ENCODE measurements around the gene ARL13B. TPM values are rescaled to one million over a fixed set of nuclear protein-coding genes. Genes with fewer than 3 reads are reported as not detected.

Gene ARL13B
- polyA plus RNA-seq, 1 experiment: 4.6 TPM

- H3K27me3 ChIP-seq (ENCODE audit: control insufficient read depth, insufficient read depth, low read length): no peaks in the 10 kb centered on the region
- no peaks in the 10 kb centered on the region for H3K36me3 ChIP-seq (ENCODE audit: control insufficient read depth, insufficient read depth, low read length)
- no peak for TF ChIP-seq CTCF (IDR thresholded peaks at IDR 0.05; ENCODE audit: insufficient read depth, low read depth, low read length)
- no peak for DNase-seq (ENCODE audit: low read depth)
- POLR2A ChIA-PET: no interaction called here
- H3K4me3 ChIP-seq (ENCODE audit: low read depth, low read length): peak within 1 kb of the TSS; percentile 53
- CTCF ChIA-PET: interaction anchor here (0.9 kb wide), 1 partner anchor 31 kb away, joined by 3 read pairs; no protein-coding TSS in a partner anchor
Observed at GRCh38 chr3:93973131-93974126, 6.5 kb upstream of the ARL13B start, which contains the start of gene PROS1. PROS1 (minus strand) TSS chr3:93973896; CDS start chr3:93973749, 147 bp downstream.

GRCh38 chr3:93981649-93982048 is 1.7 kb downstream of the ARL13B start:
- POLR2A ChIA-PET: no interaction called here
- H3K4me3 ChIP-seq (ENCODE audit: low read depth, low read length): no peak overlapping the region
- CTCF ChIA-PET: interaction anchor here (0.8 kb wide), 1 partner anchor 33 kb away, joined by 3 read pairs; no protein-coding TSS in a partner anchor
- no peak for TF ChIP-seq CTCF (IDR thresholded peaks at IDR 0.05; ENCODE audit: insufficient read depth, low read depth, low read length)
- H3K27me3 ChIP-seq (ENCODE audit: control insufficient read depth, insufficient read depth, low read length): no peaks in the 10 kb centered on the region
- no peak for DNase-seq (ENCODE audit: low read depth)
- H3K36me3 ChIP-seq (ENCODE audit: control insufficient read depth, insufficient read depth, low read length): no peaks in the 10 kb centered on the region

- Histone ChIP-seq H3K36me3 (ENCODE audit: control insufficient read depth, insufficient read depth, low read length) (no peaks in the 10 kb centered on the region), H3K27me3 (ENCODE audit: control insufficient read depth, insufficient read depth, low read length) (no peaks in the 10 kb centered on the region), H3K4me3 (ENCODE audit: low read depth, low read length) (no peak overlapping the region)
- ChIA-PET POLR2A (no interaction called here), CTCF (no interaction called here)
- no peak for DNase-seq (ENCODE audit: low read depth)
- no peak for TF ChIP-seq CTCF (IDR thresholded peaks at IDR 0.05; ENCODE audit: insufficient read depth, low read depth, low read length)
Observed at GRCh38 chr3:93983408-93983807, 3.5 kb downstream of the ARL13B start.

GRCh38 chr3:93984618-93985017 is 4.7 kb downstream of the ARL13B start:
- no peak overlapping the region for H3K4me3 ChIP-seq (ENCODE audit: low read depth, low read length)
- no peaks in the 10 kb centered on the region for H3K27me3 ChIP-seq (ENCODE audit: control insufficient read depth, insufficient read depth, low read length)
- ChIA-PET CTCF (no interaction called here), POLR2A (no interaction called here)
- no peaks in the 10 kb centered on the region for H3K36me3 ChIP-seq (ENCODE audit: control insufficient read depth, insufficient read depth, low read length)
- no peak for DNase-seq (ENCODE audit: low read depth)
- TF ChIP-seq CTCF (IDR thresholded peaks at IDR 0.05; ENCODE audit: insufficient read depth, low read depth, low read length): no peak

- Histone ChIP-seq H3K27me3 (ENCODE audit: control insufficient read depth, insufficient read depth, low read length) (no peaks in the 10 kb centered on the region), H3K4me3 (ENCODE audit: low read depth, low read length) (no peak overlapping the region), H3K36me3 (ENCODE audit: control insufficient read depth, insufficient read depth, low read length) (no peaks in the 10 kb centered on the region)
- ChIA-PET POLR2A (no interaction called here), CTCF (interaction anchor here (0.7 to 2.2 kb wide), 2 partner anchors 13 to 80 kb away, joined by 3 to 5 read pairs; no protein-coding TSS in a partner anchor)
- TF ChIP-seq CTCF (IDR thresholded peaks at IDR 0.05; ENCODE audit: insufficient read depth, low read depth, low read length): no peak
- no peak for DNase-seq (ENCODE audit: low read depth)
Observed at GRCh38 chr3:93988283-93988682, 8.3 kb downstream of the ARL13B start.

Measured in BJ (cell line).